ENCODE data around the gene LIN54. TPM values are rescaled to one million over a fixed set of nuclear protein-coding genes. Genes with fewer than 3 reads are reported as not detected.
A peak's percentile ranks its signal among the peaks of the same experiment; 100 is the strongest.
"Not testable (repeated sequence)": the region's sequence is repeated elsewhere in the genome, so short reads cannot be mapped to it uniquely, and the experiment has no call there.

Gene LIN54
- total RNA-seq, 1 experiment from 2014 or later: 15.9 TPM

DNA sequence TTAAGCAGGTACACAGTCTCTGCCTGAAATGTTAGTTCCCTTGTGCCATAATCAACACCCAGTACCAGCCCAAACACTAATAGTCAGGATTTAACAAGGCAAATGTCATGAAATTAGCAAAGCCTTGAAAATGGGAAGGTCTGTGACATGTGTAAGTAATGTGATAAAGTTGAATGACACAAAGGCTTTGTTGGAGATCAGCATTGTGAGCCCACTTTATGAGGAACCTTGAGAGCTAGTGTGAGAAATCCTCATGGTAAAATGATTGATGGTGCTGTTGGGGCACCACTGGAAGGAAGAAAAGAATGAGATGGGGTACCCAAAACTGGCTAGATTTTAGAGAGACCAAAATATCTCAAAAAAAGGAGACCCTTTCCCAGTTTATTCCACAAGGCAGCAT, 3.3 kb upstream of the LIN54 start:
- no peak for DNase-seq (ENCODE audit: low read depth)
- in situ Hi-C loops (cut with HindIII; ENCODE audit: low pct_unique_long_range_greater_than_20kb, low sequenced_read_pairs): no loop called here

DNA sequence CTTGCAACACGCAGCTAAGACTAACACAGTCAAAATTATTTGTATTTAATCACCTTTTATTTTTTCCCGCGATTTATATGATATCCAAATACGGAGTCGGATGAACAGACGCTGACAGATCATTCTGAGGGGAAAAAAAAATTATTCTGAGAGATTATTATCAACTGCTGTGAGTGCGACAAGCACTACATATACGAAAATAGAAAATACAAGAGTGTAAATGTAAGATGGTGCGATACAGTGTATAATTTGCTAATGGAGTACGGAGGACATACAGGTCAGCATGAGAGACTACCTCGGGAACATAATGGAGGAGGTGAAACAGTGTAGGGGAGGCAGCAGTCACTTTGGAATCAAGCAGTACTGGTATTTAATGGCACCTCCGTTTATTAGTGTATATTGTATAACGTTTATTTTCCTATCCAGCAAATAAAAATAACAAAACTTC, 2.8 kb upstream of the LIN54 start:
- in situ Hi-C loops (cut with HindIII; ENCODE audit: low pct_unique_long_range_greater_than_20kb, low sequenced_read_pairs): no loop called here
- DNase-seq (ENCODE audit: low read depth): no peak

GRCh38 chr4:83012687-83013419, 2.2 kb upstream of the LIN54 start:
- in situ Hi-C loops (cut with HindIII; ENCODE audit: low pct_unique_long_range_greater_than_20kb, low sequenced_read_pairs): no loop called here

DNA sequence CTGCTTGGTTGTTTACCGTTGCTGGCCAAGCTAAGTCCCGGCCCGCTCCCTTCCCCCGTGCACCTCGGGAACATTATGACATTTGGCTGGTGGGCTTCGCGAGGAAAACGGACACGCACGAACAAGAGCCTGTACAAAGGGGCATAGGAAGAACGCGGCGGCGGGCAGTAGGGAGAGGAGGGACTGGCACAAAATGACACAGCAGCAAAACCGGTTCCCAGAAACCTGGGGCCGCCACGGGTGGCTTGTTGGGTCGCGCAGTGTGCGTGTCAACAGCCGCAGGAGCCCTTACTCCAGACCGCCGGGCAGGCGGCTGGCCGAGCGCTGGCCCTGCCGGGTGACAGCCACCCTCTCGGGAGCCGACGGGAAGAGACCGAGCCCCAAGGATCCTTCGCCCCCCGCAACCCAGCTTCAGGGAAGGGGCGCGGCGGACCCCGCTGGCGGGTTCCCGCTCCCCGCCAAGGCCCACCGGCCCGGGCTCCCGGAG, 1.6 kb upstream of the LIN54 start:
- in situ Hi-C loops (cut with HindIII; ENCODE audit: low pct_unique_long_range_greater_than_20kb, low sequenced_read_pairs): no loop called here
- peak; percentile 30 for DNase-seq (ENCODE audit: low read depth)

More at GRCh38 chr4:83012687-83013419, 2.2 kb upstream of the LIN54 start:
- DNase-seq (ENCODE audit: low read depth): peak; percentile 97

DNA sequence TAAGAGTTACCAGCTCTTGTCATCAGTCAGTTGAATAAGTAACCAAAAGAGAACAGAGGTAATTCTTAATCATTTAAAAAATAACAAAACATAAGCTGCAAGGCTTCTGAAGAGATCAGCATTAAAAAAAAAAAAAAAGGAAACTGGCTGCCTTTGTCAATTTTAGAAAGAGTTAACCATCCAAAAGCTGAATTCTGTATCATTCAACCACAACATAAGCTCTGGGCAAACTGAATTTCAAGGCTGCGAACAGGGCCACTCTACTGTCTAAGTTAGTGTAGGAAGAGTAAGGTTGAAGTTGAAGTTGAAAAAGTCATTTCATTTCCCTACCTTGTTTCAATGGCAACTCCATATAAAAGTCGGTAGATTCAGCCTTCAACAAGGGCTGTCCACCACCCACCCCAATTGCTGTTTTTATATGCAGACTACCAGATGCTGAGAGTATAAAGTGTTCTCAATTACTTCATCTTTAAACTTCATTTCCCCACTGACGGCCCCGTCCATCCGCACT, 1.1 kb upstream of the LIN54 start:
- in situ Hi-C loops (cut with HindIII; ENCODE audit: low pct_unique_long_range_greater_than_20kb, low sequenced_read_pairs): no loop called here
- DNase-seq (ENCODE audit: low read depth): peak; percentile 29

- DNase-seq (ENCODE audit: low read depth): peak; percentile 27
- in situ Hi-C loops (cut with HindIII; ENCODE audit: low pct_unique_long_range_greater_than_20kb, low sequenced_read_pairs): no loop called here
Observed at GRCh38 chr4:83010111-83010521, 507 bp downstream of the LIN54 start.

DNA sequence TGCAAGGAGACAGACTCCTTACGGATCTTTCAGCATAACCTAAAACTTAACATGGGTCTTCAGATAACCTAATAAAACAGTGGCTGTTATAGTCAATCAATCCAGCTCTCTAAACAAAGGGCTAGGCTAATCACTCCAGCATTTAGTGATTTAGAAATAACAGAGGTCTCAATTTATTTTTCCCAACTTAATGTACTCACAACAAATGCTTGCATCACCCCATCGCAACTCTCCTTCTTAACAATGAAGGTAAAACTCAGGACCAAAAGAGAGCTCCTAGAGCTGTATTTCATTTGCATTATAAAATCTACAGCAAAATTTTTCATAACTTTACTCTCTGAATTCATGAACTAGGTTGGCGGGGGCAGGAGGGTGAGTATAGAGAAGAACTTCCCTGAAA, 1.1 kb downstream of the LIN54 start:
- in situ Hi-C loops (cut with HindIII; ENCODE audit: low pct_unique_long_range_greater_than_20kb, low sequenced_read_pairs): no loop called here
- DNase-seq (ENCODE audit: low read depth): no peak

DNA sequence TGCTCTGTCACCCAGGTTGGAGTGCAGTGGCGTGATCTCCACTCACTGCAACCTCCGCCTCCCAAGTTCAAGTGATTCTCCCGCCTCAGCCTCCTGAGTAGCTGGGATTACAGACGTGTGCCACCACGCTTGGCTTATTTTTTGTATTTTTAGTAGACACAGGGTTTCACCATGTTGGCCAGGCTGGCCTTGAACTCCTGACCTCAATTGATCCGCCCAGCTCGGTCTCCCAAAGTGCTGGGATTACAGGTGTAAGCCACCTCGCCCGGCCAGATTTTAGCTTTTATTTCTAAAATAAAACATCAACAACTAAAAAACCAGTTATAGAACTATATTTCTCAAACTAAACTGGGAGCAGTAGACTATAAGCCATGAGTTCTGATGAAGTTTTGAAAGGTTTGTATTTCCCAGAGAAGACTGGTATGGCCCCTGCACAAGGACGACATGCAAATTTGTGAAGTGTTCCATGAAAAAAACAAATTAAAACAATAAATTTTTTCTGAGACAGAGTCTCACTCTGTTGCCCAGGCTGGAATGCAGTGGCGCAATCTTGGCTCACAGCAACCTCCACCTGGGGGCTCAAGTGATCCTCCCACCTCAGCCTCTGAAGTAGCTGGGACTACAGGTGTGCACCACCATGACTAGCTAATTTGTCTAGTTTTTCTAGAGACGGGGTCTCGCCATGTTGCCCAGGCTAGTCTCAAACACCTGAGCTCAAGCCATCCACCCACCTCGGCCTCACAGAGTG, 7.4 kb downstream of the LIN54 start:
- DNase-seq (ENCODE audit: low read depth); in situ Hi-C loops (cut with HindIII; ENCODE audit: low pct_unique_long_range_greater_than_20kb, low sequenced_read_pairs): not testable (repeated sequence)

DNA sequence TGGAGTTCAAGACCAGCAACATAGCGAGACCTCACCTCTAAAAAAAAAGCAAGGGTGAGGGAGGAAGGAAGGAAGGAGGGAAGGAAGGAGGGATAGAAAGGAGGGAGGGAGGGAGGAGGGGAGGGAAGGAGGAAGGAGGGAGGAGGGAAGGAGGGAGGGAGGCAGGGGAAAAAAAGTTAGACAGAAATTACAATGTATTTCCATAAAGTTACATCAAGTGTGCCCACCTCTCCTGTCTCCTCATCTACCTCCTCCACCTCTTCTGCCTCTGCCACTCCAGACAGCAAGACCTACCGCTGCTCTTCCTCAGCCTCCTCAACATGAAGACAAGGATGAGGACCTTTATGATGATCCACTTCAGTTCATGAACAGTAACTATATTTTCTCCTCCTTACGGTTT, 8.3 kb downstream of the LIN54 start:
- no peak for DNase-seq (ENCODE audit: low read depth)
- in situ Hi-C loops (cut with HindIII; ENCODE audit: low pct_unique_long_range_greater_than_20kb, low sequenced_read_pairs): no loop called here

DNA sequence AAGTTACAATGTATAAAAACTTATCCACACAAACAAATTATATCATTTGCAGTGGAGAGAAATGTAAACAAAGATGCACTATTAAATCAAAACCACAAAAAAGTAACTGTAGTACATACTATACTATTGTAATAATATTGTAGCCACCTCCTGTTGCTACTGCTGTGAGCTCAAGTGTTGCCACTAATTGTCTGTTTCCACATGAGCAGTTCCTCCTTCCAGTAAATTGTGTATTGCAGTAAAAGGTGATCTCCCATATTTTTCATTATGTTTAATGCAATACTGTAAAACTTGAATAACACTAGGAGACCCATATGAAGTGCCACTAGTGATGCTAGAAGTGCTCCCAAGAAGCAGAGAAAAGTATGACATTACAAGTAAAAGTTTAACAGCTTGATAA, 11.7 kb downstream of the LIN54 start:
- DNase-seq (ENCODE audit: low read depth): no peak
- in situ Hi-C loops (cut with HindIII; ENCODE audit: low pct_unique_long_range_greater_than_20kb, low sequenced_read_pairs): no loop called here

- no peak for DNase-seq (ENCODE audit: low read depth)
- in situ Hi-C loops (cut with HindIII; ENCODE audit: low pct_unique_long_range_greater_than_20kb, low sequenced_read_pairs): no loop called here
Observed at GRCh38 chr4:82994834-82995233, 15.8 kb downstream of the LIN54 start.

DNA sequence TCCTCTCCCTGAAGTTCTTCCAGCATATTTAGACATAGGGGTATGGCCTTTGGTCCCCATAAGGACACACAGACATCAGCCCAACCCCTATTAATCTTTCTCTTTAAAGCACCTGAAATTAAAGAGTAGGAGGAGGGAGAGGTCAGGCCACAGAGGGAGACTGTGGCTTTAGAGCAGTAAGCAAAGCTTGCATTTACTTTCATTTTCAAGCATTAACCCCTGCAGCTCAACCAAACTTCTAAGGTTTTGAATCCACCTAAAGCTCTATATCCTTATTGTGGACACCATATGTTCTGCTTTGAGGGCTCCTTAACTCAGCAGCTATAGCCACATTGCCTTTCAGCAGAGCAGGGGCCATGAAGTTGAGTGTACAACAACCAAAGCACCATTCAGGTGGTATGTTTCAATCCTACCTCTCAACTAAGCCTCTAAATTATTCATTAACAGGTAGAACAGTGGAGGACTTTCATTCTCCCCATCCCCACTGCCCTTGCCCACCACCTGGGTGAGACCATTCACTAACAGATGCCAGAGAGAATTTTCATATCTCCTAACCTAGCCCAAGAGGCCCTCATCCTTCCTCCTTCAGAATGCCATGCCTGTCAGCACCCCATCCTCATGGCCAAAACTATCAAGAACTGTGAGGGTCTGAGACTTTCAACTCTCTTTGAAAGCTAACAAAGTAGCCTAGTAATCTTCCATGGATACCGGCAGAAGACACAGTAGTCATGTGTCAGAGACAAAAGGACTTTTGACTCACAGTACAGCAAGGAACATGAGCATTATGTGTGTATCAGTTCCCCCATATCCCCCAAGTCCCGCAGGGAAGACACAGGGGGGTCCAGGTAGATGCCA, 20.8 kb downstream of the LIN54 start:
- in situ Hi-C loops (cut with HindIII; ENCODE audit: low pct_unique_long_range_greater_than_20kb, low sequenced_read_pairs): no loop called here

GRCh38 chr4:82988323-82988832, 22.2 kb downstream of the LIN54 start:
- in situ Hi-C loops (cut with HindIII; ENCODE audit: low pct_unique_long_range_greater_than_20kb, low sequenced_read_pairs): no loop called here

More for the DNA sequence above, 20.8 kb downstream of the LIN54 start:
- peak; percentile 23 for DNase-seq (ENCODE audit: low read depth)

DNA sequence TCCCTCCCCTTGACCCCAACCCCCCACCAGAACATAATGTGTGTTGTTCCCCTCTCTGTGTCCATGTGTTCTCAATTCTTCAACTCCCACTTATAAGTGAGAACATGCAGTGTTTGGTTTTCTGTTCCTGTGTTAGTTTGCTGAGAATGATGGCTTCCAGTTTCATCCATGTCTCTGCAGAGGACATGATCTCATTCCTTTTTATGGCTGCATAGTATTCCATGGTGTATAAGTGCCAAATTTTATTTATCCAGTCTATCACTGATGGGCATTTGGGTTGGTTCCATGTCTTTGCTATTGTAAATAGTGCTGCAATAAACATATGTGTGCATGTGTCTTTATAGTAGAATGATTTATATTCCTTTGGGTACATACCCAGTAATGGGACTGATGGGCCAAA, 23.1 kb downstream of the LIN54 start:
- DNase-seq (ENCODE audit: low read depth); in situ Hi-C loops (cut with HindIII; ENCODE audit: low pct_unique_long_range_greater_than_20kb, low sequenced_read_pairs): not testable (repeated sequence)

More at GRCh38 chr4:82988323-82988832, 22.2 kb downstream of the LIN54 start:
- no peak for DNase-seq (ENCODE audit: low read depth)

GRCh38 chr4:82984459-82984858, 26.2 kb downstream of the LIN54 start:
- DNase-seq (ENCODE audit: low read depth): peak; percentile 87
- in situ Hi-C loops (cut with HindIII; ENCODE audit: low pct_unique_long_range_greater_than_20kb, low sequenced_read_pairs): no loop called here

DNA sequence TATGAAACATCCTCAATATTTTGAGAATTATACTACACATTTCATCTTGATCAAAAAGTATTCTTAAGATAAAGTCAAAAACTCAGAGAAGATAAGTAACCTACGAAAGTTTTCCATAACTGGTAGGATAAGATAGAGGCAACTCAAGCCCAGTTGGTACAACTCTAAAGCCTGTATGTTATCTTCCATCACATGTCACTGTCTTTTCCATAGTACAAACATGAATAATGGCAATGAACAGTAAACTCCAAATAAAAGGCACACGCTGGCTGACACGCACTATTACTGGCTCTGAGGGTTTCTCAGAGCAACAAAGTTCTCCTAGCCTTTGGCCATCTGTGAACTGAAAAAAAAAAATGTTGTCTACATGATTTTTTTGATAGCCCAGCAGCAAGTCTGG, 27.2 kb downstream of the LIN54 start:
- in situ Hi-C loops (cut with HindIII; ENCODE audit: low pct_unique_long_range_greater_than_20kb, low sequenced_read_pairs): no loop called here
- DNase-seq (ENCODE audit: low read depth): no peak

GRCh38 chr4:82981138-82981537, 29.5 kb downstream of the LIN54 start:
- DNase-seq (ENCODE audit: low read depth): no peak
- in situ Hi-C loops (cut with HindIII; ENCODE audit: low pct_unique_long_range_greater_than_20kb, low sequenced_read_pairs): no loop called here

- DNase-seq (ENCODE audit: low read depth): no peak
- in situ Hi-C loops (cut with HindIII; ENCODE audit: low pct_unique_long_range_greater_than_20kb, low sequenced_read_pairs): no loop called here
Observed at GRCh38 chr4:82975792-82976191, 34.8 kb downstream of the LIN54 start.

Data from Caki2 (cell line).